ENCODE measurements around the gene SMC2.

SMC2 gene

DNA sequence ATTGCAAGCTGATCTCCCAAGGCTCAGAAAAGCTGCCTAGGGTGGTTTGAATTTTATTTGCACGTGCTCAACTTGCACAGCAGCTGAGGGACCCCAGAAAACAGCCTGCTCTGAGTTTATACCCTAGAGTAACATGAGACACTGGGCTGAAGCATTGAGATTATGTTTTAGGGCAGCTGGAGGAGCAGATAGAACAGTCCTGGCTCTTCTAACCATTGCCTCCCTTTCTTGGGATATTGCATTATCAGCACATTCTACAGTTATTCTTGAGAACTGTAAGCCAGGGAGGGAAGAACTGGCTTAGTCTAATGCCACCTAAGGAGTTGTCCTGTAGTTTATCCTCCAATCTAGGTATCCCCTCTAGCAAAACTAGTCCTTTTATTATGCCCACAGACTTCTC lies 10.3 kb downstream of the SMC2 start:
- no peak for DNase-seq (ENCODE audit: low read depth in 2 of 2)

DNA sequence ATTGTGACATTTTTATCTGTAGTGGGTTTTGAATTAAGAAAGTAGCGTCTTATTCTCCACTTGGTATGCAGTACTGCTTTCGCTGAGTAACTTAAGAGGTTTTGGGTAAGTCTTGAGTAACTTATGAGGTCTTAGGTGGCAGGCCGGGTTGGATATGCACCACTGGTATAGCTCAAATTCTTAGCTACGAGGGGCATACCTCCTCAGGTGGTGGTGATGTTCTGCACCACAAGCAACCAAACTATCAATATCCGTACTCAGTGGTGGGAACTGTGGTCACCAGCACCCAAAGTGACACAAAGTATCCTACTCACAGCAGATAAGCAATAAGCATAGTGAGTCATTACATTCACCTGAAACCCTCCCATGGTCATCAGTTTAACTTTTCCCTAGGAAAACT lies 13.7 kb downstream of the SMC2 start:
- DNase-seq (ENCODE audit: low read depth in 2 of 2), result no peak

DNA sequence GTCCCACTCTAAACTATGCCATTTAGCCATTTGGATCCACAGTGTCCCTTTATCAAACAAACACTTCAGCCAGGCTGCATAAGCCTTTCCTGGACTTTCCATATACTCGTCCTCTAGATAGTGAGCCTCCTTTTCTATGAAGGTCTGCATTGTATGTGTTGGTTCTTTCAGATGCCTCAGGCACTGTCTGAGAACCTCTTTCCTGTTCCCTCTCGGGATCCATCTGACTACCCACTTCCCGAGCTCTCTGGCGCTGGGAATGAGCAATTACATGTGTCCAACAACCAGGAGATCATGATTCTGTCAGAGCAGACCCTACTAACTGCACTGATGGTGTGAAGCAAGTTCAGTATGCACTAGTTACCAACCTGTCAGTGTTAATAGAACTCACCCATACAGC lies 14.2 kb downstream of the SMC2 start:
- DNase-seq (ENCODE audit: low read depth in 2 of 2), result no peak

DNA sequence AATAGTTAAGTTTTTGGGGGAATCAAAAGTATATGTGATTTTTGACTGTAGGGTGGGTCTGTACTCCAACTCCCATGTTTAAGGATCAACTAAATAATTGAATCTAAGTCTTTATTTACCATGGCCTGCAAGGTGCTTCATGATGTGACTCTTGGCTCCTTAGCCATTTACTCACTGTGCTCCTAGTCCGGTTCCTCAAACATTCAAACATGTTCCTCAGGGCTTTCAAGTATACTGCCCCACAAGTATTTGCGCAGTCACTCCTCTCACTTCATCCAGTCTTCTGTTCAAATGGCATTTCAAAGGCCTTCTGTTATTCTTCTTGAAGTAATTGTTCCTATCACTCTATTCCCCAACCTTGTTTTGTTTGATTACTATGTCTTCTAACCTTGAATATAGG lies 16.4 kb downstream of the SMC2 start:
- no peak for DNase-seq (ENCODE audit: low read depth in 2 of 2)

DNA sequence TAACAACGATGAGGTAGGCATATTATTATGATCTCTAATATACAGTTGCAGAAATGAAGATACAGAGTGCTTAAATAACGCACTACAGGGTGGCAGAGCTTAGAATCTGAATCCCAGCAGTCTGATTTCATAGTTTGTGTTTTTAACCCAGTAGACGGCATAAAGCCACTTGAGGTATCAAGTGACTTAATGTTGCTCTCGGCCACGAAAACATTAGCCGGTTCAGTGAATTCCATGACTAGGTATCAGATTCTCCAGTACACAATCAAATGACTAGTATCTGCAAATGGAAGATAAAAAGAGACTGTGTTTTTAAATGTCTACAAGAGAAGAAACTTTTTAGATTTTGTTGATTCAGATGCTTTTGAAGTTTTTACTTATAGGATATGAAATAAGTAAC lies 24.8 kb downstream of the SMC2 start:
- DNase-seq (ENCODE audit: low read depth in 2 of 2), result no peak

DNA sequence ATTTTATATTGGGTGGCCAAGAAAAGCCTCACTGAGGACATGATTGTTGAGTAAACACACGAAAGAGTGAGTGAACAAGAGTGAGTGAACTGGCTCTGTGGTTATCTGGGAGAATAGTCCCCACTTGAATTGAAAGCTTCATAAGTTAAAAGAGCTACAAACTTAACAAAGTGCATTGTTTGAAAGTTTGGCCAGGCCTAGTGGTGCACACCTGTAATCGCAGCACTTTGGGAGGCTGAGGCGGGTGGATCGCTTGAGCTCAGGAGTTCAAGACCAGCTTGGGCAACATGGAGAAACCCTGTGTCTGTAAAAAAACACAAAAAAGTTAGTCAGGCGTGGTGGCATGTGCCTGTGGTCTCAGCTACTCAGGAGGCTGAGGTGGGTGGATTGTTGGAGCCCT lies 26.9 kb downstream of the SMC2 start:
- no peak for DNase-seq (ENCODE audit: low read depth in 2 of 2)

DNA sequence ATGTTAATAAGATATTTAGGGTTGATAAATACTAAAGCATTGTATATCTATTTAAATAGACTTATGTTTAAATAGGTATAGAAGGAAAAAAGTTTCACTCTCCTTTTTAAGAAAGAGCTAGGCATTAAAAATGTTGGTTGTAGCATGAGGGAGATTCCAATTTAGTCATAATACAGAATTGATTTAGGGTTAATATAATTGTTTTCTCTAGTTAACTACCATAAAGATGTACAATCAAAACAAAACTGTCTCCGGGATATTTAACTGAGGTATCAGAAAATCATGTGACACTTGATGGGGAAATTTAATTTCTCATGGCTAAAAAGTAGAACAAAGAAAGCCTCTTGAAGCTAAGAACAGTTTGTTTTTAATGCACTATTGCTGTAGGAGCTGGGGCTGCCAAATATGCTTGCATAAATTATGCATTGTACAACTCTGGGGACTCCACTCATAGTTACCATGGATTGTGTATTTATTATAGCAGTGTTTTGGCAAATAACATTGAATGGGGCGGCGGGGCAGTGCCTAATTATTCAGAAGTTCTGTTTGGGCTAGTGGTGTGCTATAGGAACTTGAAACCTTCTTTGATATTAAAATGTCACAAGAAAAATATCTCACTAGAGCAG lies 44.2 kb downstream of the SMC2 start:
- no peak for DNase-seq (ENCODE audit: low read depth in 2 of 2)

DNA sequence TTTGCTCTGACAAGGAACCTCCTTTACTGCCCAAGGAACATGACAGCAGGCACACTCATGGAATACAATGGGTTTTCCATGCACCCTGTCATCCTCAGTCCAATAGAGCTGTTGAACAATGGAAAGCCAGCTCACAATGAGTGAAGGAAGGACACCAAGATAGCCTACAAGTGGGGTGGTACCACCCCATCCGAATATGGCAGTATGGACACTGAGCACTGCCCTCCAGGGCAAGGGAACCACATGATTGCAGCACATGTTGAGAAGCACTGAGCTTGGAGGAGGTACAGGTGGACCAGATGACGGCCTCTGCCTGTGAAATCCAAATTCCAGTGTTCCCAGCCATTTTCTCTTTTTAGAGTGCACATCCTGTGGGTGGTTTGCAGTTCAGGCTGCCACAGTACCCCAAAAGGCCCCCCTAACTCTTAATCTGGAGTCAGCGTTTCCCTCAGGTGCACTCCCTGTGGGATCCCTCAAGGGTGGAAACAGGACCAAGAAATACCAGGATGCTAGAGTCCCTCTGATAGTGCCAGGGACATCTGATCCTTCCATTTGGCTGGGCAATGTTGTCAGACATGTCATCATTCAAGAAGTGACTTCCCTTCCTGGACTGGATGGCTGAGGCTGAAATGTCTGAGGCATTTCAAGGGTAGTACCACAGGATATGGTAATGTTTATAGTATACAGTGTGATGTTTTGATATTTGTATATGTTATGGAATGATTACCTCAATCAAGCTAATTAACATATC lies 48.9 kb downstream of the SMC2 start:
- DNase-seq (ENCODE audit: low read depth in 2 of 2), result no peak

DNA sequence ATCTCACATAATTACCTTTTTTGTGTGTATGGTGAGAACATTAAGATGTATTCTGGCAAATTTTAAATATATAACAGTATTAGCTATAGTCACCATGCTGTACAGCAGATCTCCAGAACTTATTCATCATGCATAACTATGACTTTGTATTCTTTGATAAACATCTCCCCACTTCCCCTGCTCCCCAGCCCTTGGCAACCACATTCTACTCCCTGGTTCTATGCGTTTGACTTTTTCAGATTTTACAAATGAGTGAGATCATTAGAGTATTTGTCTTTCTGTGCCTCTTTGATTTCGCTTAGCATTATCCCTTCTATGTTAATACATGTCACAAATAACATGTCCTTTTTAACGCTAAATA lies 49.4 kb downstream of the SMC2 start:
- DNase-seq (ENCODE audit: low read depth in 2 of 2), result no peak

DNA sequence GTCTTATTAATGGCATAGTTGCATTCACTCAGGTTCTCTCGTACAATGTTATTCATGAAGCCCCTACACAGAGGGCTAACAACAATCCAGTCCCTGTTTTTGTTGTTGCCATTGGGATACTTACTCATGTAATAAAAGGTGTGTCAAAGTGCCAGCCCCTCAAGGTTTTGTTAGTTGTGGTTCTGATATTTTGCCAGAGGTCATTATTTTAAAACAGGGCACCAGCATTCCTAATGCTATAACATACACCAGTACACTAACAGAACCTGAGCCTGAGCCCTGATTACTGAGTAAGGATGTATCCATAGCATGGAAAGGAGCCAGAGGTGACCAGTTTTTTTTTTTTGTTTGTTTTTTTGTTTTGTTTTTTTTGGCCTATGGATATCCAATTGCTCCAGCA lies 50.2 kb downstream of the SMC2 start:
- no peak for DNase-seq (ENCODE audit: low read depth in 2 of 2)

DNA sequence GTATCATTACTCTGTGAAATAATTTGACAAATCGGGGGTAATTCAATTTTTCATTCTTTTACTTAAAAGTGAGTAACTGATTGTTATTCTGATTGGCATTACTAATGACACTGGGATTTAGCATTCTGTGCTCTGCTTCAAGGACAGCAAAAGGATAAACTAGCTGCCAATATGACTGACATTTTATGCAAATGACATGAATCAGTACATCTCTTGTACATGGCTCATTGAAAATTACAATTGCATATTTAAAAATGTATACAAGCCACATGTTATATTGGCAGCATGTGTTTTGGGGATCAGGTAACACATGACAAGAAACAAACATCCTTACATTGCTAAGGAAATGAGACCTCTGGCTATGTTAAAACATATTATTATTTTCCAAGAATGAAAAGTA lies 79.0 kb downstream of the SMC2 start:
- DNase-seq (ENCODE audit: low read depth in 2 of 2), result no peak

DNA sequence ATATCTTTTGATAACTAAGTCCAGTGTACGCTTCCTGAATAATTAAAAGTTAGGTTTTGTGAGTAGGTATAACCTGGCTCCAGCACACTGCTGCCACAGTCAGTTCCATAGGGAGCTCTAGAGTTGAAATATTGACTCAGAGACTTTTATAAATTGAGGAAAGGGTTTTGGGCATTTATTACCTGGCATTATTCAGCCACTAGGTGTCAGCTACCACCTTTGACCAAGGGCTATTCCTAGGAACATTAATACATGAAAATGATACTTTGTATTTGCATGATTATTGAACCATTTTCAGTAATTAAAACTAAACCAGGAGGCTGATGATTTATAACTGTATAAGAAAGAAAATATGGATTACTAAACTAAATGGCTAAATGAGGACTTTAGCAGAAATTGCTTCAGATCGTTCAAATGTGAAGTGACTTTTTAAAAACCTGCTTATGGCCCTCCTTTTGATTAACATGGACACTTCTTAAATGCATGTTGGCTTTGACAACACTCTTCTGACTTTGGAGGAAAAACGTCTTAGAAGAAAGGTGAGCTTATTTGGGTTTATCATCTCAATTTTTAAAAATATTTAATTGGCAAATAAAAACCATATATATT lies 83.0 kb downstream of the SMC2 start:
- DNase-seq (ENCODE audit: low read depth in 2 of 2), result no peak

DNA sequence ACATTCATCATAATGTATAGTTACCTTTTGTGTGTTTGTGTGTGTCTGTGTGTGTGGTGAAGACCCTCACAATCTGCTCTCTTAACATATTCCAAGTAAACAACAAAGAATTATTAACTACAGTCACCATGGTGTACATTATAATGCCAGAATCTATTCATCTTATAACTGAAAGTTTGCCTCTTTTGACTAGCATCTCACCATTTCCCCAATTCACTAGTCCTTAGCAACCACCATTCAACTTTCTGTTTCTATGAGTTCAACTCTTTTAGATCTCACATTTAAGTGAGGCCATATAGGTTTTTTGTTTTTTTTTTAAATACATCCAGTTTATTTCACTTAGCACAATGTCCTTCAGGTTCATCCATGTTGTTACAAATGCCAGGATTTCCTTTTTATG lies 83.6 kb downstream of the SMC2 start:
- no peak for DNase-seq (ENCODE audit: low read depth in 2 of 2)
